Cardiac muscle cell (in vitro differentiated cells and primary cell): ENCODE measurements around the gene BORCS5. TPM values are rescaled to one million over a fixed set of nuclear protein-coding genes. Genes with fewer than 3 reads are reported as not detected.

Source experiments
- DNase-seq, 2 donors: peaks; one replicate each; pipeline versions ENCODE4 v3.0.0 to v3.0.0-alpha.2; 2010 to 2017; ENCODE audit warnings: low read depth in 1 of 2, low spot score in 1 of 2
- H3K27ac ChIP-seq: fragments of 200-600 bp; sonication (generic); 2 replicates; pipeline ENCODE4 v1.5.1; 2016
- H3K27me3 ChIP-seq: fragments of 200-600 bp; sonication (generic); 2 replicates; pipeline ENCODE4 v1.6.0; 2016; ENCODE audit warnings: control low read depth
- H3K36me3 ChIP-seq: fragments of 200-600 bp; sonication (generic); 2 replicates; pipeline ENCODE4 v1.5.1; 2016; ENCODE audit warnings: control low read depth
- H3K4me1 ChIP-seq: fragments of 200-600 bp; sonication (generic); 2 replicates; pipeline ENCODE4 v1.8.1; 2017; ENCODE audit warnings: low read depth, mild to moderate bottlenecking, mixed run types
- H3K4me3 ChIP-seq: fragments of 200-600 bp; sonication (generic); 2 replicates; pipeline ENCODE4 v1.5.1; 2016; ENCODE audit warnings: mild to moderate bottlenecking
- H3K9me3 ChIP-seq: fragments of 200-600 bp; sonication (generic); 2 replicates; pipeline ENCODE4 v1.5.1; 2017; ENCODE audit warnings: low read depth, mild to moderate bottlenecking, control low read depth
- polyA plus RNA-seq: library from polyadenylated mRNA; unstranded; fragments of >200 nt; fragmentation: Nextera tagmentation; extraction: Ambion mirVana; gene quantifications from 2 replicates; pipeline ENCODE4 v1.2.1, GENCODE V29; 2016
- total RNA-seq: library from RNA; depleted of rRNA; stranded (reverse); fragments of >200 nt; gene quantifications from 2 replicates; pipeline ENCODE4 v1.2.3, GENCODE V29; 2016
- TF ChIP-seq, protein P1 (sequence below): IDR thresholded peaks from 2 replicates; pipeline ENCODE4 v1.5.1; 2012; ENCODE audit warnings: low read depth, mild to moderate bottlenecking, low read length

BORCS5 gene
- total and polyA plus RNA-seq, 2 experiments from 2014 or later = 9.2 to 17.3 TPM

DNA sequence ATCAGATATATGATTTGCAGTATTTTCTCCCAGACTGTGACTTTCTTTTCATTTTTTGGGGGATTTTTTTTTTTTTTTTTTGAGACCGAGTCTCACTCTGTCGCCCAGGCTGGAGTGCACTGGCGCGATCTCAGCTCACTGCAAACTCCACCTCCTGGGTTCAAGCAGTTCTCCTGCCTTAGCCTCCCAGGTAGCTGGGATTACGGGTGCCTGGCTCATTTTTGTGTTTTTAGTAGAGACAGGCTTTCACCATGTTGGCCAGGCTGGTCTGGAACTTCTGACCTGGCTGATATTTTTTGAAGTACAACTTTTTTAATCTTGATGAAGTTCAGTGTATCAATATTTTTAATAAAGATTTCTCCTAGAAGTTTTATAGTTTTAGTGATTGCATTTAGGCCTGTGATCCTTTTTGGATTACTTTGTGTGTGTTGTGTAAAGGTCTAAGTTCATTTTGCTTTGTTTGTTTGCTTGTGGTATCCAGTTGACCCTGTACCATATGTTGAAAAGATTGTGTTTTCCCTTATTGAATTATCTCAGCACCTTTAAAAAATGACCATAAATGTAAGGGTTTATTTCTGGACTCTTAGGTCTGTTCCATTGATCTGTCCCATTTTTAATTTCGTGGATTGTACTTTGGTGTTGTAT lies 24.2 kb downstream of the BORCS5 start:
- TF ChIP-seq, protein P1, sequence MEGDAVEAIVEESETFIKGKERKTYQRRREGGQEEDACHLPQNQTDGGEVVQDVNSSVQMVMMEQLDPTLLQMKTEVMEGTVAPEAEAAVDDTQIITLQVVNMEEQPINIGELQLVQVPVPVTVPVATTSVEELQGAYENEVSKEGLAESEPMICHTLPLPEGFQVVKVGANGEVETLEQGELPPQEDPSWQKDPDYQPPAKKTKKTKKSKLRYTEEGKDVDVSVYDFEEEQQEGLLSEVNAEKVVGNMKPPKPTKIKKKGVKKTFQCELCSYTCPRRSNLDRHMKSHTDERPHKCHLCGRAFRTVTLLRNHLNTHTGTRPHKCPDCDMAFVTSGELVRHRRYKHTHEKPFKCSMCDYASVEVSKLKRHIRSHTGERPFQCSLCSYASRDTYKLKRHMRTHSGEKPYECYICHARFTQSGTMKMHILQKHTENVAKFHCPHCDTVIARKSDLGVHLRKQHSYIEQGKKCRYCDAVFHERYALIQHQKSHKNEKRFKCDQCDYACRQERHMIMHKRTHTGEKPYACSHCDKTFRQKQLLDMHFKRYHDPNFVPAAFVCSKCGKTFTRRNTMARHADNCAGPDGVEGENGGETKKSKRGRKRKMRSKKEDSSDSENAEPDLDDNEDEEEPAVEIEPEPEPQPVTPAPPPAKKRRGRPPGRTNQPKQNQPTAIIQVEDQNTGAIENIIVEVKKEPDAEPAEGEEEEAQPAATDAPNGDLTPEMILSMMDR = no peak
- Histone ChIP-seq H3K27me3 (no peaks in the 10 kb centered on the region), H3K9me3 (no peaks in the 10 kb centered on the region), H3K27ac (no peak overlapping the region), H3K4me3 (no peak overlapping the region), H3K36me3 (no peaks in the 10 kb centered on the region), H3K4me1 (peaks cover 19% of the 10 kb centered on the region)
- no peak for DNase-seq

DNA sequence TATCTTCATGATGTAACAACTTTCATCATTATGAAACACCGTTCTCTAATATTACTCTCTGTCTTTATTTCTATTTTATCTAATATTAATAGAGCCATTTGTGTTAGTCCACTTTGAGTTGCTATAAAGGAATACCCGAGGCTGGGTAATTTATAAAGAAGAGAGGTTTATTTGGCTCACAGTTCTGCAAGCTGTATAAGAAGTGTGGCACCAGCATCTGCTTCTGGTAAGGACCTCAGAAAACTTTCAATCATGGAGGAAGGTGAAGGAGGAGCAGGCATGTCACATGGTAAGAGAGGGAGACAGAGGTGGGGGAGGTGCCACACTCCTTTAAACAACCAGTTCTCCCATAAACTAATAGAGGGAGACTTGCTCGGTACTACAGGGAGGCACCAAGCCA lies 25.1 kb downstream of the BORCS5 start:
- Histone ChIP-seq H3K9me3 (no peaks in the 10 kb centered on the region), H3K36me3 (no peaks in the 10 kb centered on the region), H3K27ac (no peak overlapping the region), H3K27me3 (no peaks in the 10 kb centered on the region), H3K4me3 (no peak overlapping the region), H3K4me1 (peaks cover 19% of the 10 kb centered on the region)
- TF ChIP-seq, protein P1 = no peak
- DNase-seq = no peak

- Histone ChIP-seq H3K9me3 (no peaks in the 10 kb centered on the region), H3K4me1 (peaks cover 24% of the 10 kb centered on the region), H3K36me3 (no peaks in the 10 kb centered on the region), H3K27ac (peak overlapping the region; percentile 81), H3K4me3 (no peak overlapping the region), H3K27me3 (no peaks in the 10 kb centered on the region)
- TF ChIP-seq, protein P1 = no peak
- peak; percentile 35 to 55 for DNase-seq
Observed at GRCh38 chr12:12384571-12385340, 27.9 kb downstream of the BORCS5 start.

DNA sequence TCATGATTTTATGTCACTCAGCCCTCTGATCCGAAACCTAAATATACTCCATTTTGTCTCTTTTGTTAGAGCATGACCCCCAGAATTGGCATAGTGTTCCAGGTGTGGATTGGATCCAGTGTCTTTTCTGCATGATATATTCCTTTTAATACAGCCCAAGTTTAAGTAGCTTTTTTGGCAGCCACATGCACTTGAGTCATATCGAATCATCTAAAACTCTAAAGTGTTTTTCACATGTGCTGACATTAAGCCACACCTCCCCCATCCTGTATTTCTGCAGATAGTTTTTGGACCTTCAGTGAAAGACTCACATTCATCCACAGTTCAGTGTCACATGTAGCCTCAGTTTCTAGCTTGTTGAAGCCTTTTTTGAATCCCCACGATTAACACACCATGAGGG lies 30.6 kb downstream of the BORCS5 start:
- TF ChIP-seq, protein P1 = no peak
- peaks cover 29% of the 10 kb centered on the region for H3K4me1 ChIP-seq
- peak in 1 of 2 donors; percentile 60 for DNase-seq

DNA sequence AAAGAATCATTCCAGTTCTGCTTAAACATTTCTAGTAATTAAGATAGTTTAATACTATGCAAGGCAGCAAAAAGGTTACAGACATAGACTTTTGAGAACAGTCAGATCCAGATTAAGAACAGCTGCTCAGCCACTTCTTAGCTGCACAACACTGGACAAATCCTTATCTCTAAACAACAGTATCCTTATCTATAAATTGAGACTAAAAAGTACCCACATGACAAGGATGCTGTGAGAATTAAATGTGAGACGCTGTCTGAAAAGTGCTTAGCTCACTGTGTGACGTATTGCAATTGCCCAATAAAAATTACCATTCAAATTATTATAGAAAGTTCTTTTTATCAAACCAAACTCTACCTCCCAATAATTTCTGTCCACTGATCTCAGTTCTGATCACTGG lies 35.5 kb downstream of the BORCS5 start:
- DNase-seq = peak in 1 of 2 donors; percentile 78
- Histone ChIP-seq H3K4me1 (peaks cover 14% of the 10 kb centered on the region), H3K4me3 (no peak overlapping the region), H3K36me3 (no peaks in the 10 kb centered on the region), H3K9me3 (no peaks in the 10 kb centered on the region), H3K27ac (no peak overlapping the region), H3K27me3 (no peaks in the 10 kb centered on the region)
- TF ChIP-seq, protein P1 = no peak

More for the DNA sequence above, 30.6 kb downstream of the BORCS5 start:
- Histone ChIP-seq H3K4me3 (no peak overlapping the region), H3K27me3 (no peaks in the 10 kb centered on the region), H3K27ac (no peak overlapping the region), H3K9me3 (no peaks in the 10 kb centered on the region), H3K36me3 (no peaks in the 10 kb centered on the region)
